ENCODE data around the gene CFAP141. TPM values are rescaled to one million over a fixed set of nuclear protein-coding genes. Genes with fewer than 3 reads are reported as not detected.

Gene CFAP141
- total and polyA plus RNA-seq, 2 of the 4 experiments (the other 2 are of a cell fraction), result not detected

DNA sequence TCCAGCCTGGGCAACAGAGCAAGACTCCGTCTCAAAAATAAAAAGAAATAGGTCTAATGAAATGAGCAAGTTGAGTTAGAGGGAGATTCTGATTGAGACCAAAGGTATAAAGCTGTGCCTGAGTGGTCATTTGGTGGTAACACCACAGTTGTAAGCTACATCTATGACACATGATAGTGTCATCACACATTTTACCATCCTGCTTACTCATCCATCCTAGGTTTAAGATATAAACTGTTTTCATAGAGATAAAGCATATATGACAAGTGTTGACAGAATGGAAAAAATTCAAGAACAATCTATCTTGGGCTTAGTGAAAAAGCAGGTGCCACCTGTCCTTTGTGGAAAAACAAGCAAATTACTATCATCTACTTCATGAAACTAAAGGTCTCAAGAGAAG is 7.1 kb upstream of the CFAP141 start:
- H4K5ac ChIP-seq (ENCODE audit: low read depth, low read length), result no peak overlapping the region
- peaks cover 6% of the 10 kb centered on the region; the same call in 1 of the 2 replicates for H3K4me1 ChIP-seq (ENCODE audit: control insufficient read depth, insufficient read depth, low read length)
- TF ChIP-seq RCOR1 (IDR thresholded peaks at IDR 0.05; ENCODE audit: insufficient replicate concordance, low read length) (peak; percentile 69), RFX5 (IDR thresholded peaks at IDR 0.05; ENCODE audit: low read depth, low read length) (no peak), MAZ (IDR thresholded peaks at IDR 0.05; ENCODE audit: borderline replicate concordance, low read depth, low read length) (no peak), CEBPB (IDR thresholded peaks at IDR 0.05; ENCODE audit: low read depth, low read length) (peak; percentile 36; the same call in 1 of the 2 replicates), CTCF (conservative IDR thresholded peaks at IDR 0.05; ENCODE audit: low read depth, low read length) (no peak), BHLHE40 (IDR thresholded peaks at IDR 0.05; ENCODE audit: low read depth, low read length) (no peak; the same call in 1 of the 2 replicates), POLR2A (IDR thresholded peaks at IDR 0.05; ENCODE audit: low read depth, low read length) (no peak), SMC3 (IDR thresholded peaks at IDR 0.05; ENCODE audit: low read depth, low read length) (no peak), MAFK (IDR thresholded peaks at IDR 0.05; ENCODE audit: low read depth, low read length) (0 out of 2 replicates have a peak, but pooled peaks have one; percentile 17), MXI1 (IDR thresholded peaks at IDR 0.05; ENCODE audit: borderline replicate concordance, low read depth, low read length) (no peak), ELK1 (IDR thresholded peaks at IDR 0.05; ENCODE audit: borderline replicate concordance, low read depth, low read length) (no peak), FOS (IDR thresholded peaks at IDR 0.05; ENCODE audit: low read depth, low read length) (peak; percentile 52; the same call in 1 of the 2 replicates), RAD21 (IDR thresholded peaks at IDR 0.05; ENCODE audit: low read length) (no peak), NFE2L2 (IDR thresholded peaks at IDR 0.05; ENCODE audit: low read depth, low read length) (no peak), CHD1 (IDR thresholded peaks at IDR 0.05; ENCODE audit: low read depth, low read length) (no peak)
- TF ChIP-seq, protein P1, sequence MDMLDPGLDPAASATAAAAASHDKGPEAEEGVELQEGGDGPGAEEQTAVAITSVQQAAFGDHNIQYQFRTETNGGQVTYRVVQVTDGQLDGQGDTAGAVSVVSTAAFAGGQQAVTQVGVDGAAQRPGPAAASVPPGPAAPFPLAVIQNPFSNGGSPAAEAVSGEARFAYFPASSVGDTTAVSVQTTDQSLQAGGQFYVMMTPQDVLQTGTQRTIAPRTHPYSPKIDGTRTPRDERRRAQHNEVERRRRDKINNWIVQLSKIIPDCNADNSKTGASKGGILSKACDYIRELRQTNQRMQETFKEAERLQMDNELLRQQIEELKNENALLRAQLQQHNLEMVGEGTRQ (IDR thresholded peaks at IDR 0.05; ENCODE audit: low read depth, low read length), result no peak
- in situ Hi-C loops (cut with MboI; ENCODE audit: low sequenced_read_pairs), result no loop called here
- CTCF ChIA-PET, result interaction anchor here (1.2 kb wide), 1 partner anchor 14 kb away, joined by 5 read pairs; no protein-coding TSS in a partner anchor
- no peak overlapping the region for H2BK20ac ChIP-seq (ENCODE audit: low read depth, low read length)
- H3K4me3 ChIP-seq (ENCODE audit: insufficient read depth, low read depth, low read length), result no peak overlapping the region
- no peak overlapping the region for H4K8ac ChIP-seq (ENCODE audit: low read depth in 2 of 2, low read length in 2 of 2)
- no peak overlapping the region for H3K14ac ChIP-seq (replicated peaks; ENCODE audit: low read depth, low read length)
- no peak overlapping the region for H2AFZ ChIP-seq (replicated peaks; ENCODE audit: low read length, poor library complexity)
- no peak overlapping the region for H3K18ac ChIP-seq (ENCODE audit: low read depth, low read length)
- POLR2A ChIA-PET (ENCODE audit: unreplicated experiment), result no interaction called here
- no peak overlapping the region for H2AK5ac ChIP-seq (ENCODE audit: low read depth, low read length)
- BruUV-seq (replicated peaks), result no TSS peak
- H2BK5ac ChIP-seq (ENCODE audit: low read depth, low read length, poor library complexity, severe bottlenecking), result no peak overlapping the region
- H2BK15ac ChIP-seq (ENCODE audit: low read depth, low read length), result no peak overlapping the region
- peak; percentile 73 for ATAC-seq (ENCODE audit: low read depth)
- no CpG with 5 or more reads among the region's 1 CpG for WGBS, 2 experiments (ENCODE audit: extremely low coverage in 2 of 2, insufficient read length in 1 of 2)
- no peak overlapping the region for H3K56ac ChIP-seq (ENCODE audit: extremely low read depth, insufficient read depth, low read length)
- H3K27me3 ChIP-seq (ENCODE audit: control insufficient read depth, insufficient read depth, low read length), result no peaks in the 10 kb centered on the region
- H3K27ac ChIP-seq (ENCODE audit: insufficient read depth, low read length), result no peak overlapping the region
- no peak overlapping the region for H3K4me2 ChIP-seq (ENCODE audit: low read depth, low read length)
- no peaks in the 10 kb centered on the region; the same call in 1 of the 2 replicates for H3K9me1 ChIP-seq (ENCODE audit: insufficient read depth, low read length)
- peaks cover 42% of the 10 kb centered on the region for H3K36me3 ChIP-seq (ENCODE audit: control insufficient read depth, insufficient read depth, low read length)
- dilution Hi-C loops (cut with HindIII; ENCODE audit: low sequenced_read_pairs, unreplicated experiment), result no loop called here
- intact Hi-C loops (cut with micrococcal nuclease), result no loop called here
- H4K91ac ChIP-seq (ENCODE audit: insufficient read depth, low read depth, low read length), result no peak overlapping the region
- H3K4ac ChIP-seq (ENCODE audit: low read depth, low read length), result no peak overlapping the region
- no peak overlapping the region for H3K23ac ChIP-seq (ENCODE audit: low read depth, low read length)
- peaks cover 18 to 50% of the 10 kb centered on the region in 2 experiments for H3K79me1 ChIP-seq (ENCODE audit: low read depth in 1 of 2, low read length in 2 of 2)
- H2AK9ac ChIP-seq (replicated peaks; ENCODE audit: low read depth, low read length, poor library complexity), result no peak overlapping the region
- H2BK120ac ChIP-seq (ENCODE audit: low read depth, low read length), result no peak overlapping the region
- H3K9me3 ChIP-seq (ENCODE audit: control insufficient read depth, insufficient read depth, low read length), result no peaks in the 10 kb centered on the region
- DNase-seq, result peak; percentile 86
- H3K9ac ChIP-seq (ENCODE audit: low read depth, low read length), result no peak overlapping the region
- H4K20me1 ChIP-seq (ENCODE audit: insufficient read depth, low read length), result peaks cover 4% of the 10 kb centered on the region
